Breast epithelium (tissue), 4 donors: ENCODE measurements around the gene SLC34A1. TPM values are rescaled to one million over a fixed set of nuclear protein-coding genes. Genes with fewer than 3 reads are reported as not detected.

ENCODE experiments used
- DNase-seq, 2 donors: peaks; one replicate each; pipeline ENCODE4 v3.0.0-alpha.2; 2019; ENCODE audit warnings: low spot score in 2 of 2
- H3K27ac ChIP-seq, 2 donors: fragments of 200-600 bp; sonication (generic) in 1 of 2; one replicate each; pipeline ENCODE4 v1.5.1; 2016 to 2019; ENCODE audit warnings: mild to moderate bottlenecking in 1 of 2
- H3K27me3 ChIP-seq, 2 donors: fragments of 200-600 bp; sonication (generic) in 1 of 2; one replicate each; pipeline versions ENCODE4 v1.5.1 to v1.6.0; 2017 to 2019; ENCODE audit warnings: control low read depth in 1 of 2, mild to moderate bottlenecking in 1 of 2
- H3K36me3 ChIP-seq: fragments of 200-600 bp; one replicate; pipeline ENCODE4 v1.5.1; 2019
- H3K4me1 ChIP-seq, 2 donors: fragments of 200-600 bp; sonication (generic); one replicate each; pipeline ENCODE4 v1.5.1; 2016 to 2019; ENCODE audit warnings: control low read depth in 1 of 2
- H3K4me3 ChIP-seq, 3 donors: fragments of 200-600 bp; sonication (generic); 1 replicate in 2 of 3; 2 replicates in 1 of 3; pipeline ENCODE4 v1.5.1; 2016 to 2019; ENCODE audit warnings: mild to moderate bottlenecking in 3 of 3, moderate library complexity in 2 of 3
- H3K9me3 ChIP-seq, 2 donors: fragments of 200-600 bp; sonication (generic) in 1 of 2; one replicate each; pipeline ENCODE4 v1.5.1; 2016 to 2019; ENCODE audit warnings: control low read depth in 1 of 2
- CTCF ChIP-seq, 3 donors: fragments of 450-650 bp; IDR thresholded peaks; one replicate each; pipeline ENCODE4 v1.5.1; 2016 to 2017; ENCODE audit warnings: antibody characterized with exemption in 3 of 3, mild to moderate bottlenecking in 3 of 3, moderate library complexity in 3 of 3
- POLR2A ChIP-seq: fragments of 450-650 bp; IDR thresholded peaks from one replicate; pipeline ENCODE4 v1.6.1; 2016; ENCODE audit warnings: antibody characterized with exemption, mild to moderate bottlenecking, moderate library complexity
- POLR2AphosphoS5 ChIP-seq, 3 donors: sonication (generic); formaldehyde crosslinking; IDR thresholded peaks; one replicate each; pipeline ENCODE4 v1.6.1; 2017; ENCODE audit warnings: antibody characterized with exemption in 3 of 3
- intact Hi-C: fragments of 100-400 bp; cut with DNase I; formaldehyde crosslinking; loops from one replicate; pipeline ENCODE4 v1.15.1; 2023; ENCODE audit warnings: low total_unique reads
- total RNA-seq, 3 donors: library from RNA; depleted of rRNA; stranded (reverse); fragments of >200 nt; gene quantifications; one replicate each; pipeline ENCODE4 v1.1.0, GENCODE V29; 2016

SLC34A1 gene
- total RNA-seq, 3 donors from 2014 or later = not detected

- H3K9me3 ChIP-seq = no peaks in the 10 kb centered on the region
- intact Hi-C loops = no loop called here
- no peak for DNase-seq
- no peaks in the 10 kb centered on the region for H3K36me3 ChIP-seq
- H3K27ac ChIP-seq = no peak overlapping the region
- no peaks in the 10 kb centered on the region for H3K27me3 ChIP-seq
- no peak overlapping the region for H3K4me3 ChIP-seq
- TF ChIP-seq POLR2AphosphoS5 (IDR thresholded peaks at IDR 0.05) = no peak
- TF ChIP-seq POLR2A = no peak
- TF ChIP-seq CTCF (IDR thresholded peaks at IDR 0.05) = no peak
- H3K4me1 ChIP-seq = no peaks in the 10 kb centered on the region
Observed at GRCh38 chr5:177377851-177378776, 6.1 kb upstream of the SLC34A1 start.

DNA sequence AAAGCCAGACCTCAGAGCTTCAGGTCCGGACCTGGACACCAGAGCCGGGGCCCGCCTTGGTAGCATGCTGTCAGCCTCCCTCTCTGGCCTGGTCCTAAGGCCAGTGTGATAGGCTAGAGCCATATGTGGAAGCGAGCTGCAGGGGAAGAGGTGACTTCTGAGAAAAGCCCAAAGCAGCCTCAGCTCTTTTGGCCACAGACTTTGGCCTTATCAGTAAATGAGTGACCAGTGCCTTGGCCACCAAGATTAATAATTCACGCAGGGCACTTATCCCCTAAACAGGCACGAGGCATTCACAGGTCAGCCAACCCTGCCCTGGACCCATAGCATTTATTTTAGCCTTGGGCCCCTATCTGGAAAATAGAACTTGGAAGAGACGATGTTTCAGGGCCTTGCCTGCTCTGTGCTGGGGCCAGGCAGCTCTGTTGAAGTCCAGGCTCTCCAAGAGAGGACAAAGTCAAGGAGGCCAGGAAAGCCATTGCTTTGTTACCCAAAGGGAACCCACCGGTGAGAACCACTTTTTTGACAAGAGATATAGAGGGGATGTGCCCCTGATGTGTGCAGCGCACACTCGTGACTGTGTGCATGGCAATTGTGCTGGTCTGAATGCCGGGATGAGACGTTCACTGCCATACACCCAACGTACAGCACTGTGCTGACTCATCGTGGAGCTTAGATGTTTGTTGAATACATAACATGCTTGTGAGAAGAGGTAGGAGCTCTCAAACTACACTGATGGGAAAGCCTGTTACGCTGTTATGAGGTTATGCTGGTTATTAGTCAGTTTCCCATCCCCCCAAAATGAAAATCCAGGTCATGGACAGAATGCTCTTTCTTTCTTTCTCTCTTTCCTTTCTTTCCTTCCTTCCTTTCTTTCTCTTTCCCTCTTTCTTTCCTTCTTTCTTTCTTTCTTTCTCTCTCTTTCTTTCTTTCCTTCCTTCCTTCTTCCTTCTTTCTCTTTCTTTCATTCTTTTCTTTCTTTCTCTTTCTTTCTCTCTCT is 5.0 kb upstream of the SLC34A1 start:
- intact Hi-C loops = no loop called here
- no peaks in the 10 kb centered on the region for H3K27me3 ChIP-seq
- no peaks in the 10 kb centered on the region for H3K4me1 ChIP-seq
- H3K4me3 ChIP-seq = no peak overlapping the region
- no peak overlapping the region for H3K27ac ChIP-seq
- no peak for TF ChIP-seq POLR2A
- TF ChIP-seq CTCF (IDR thresholded peaks at IDR 0.05) = no peak
- TF ChIP-seq POLR2AphosphoS5 (IDR thresholded peaks at IDR 0.05) = no peak
- no peaks in the 10 kb centered on the region for H3K36me3 ChIP-seq
- no peaks in the 10 kb centered on the region for H3K9me3 ChIP-seq
- DNase-seq = no peak

DNA sequence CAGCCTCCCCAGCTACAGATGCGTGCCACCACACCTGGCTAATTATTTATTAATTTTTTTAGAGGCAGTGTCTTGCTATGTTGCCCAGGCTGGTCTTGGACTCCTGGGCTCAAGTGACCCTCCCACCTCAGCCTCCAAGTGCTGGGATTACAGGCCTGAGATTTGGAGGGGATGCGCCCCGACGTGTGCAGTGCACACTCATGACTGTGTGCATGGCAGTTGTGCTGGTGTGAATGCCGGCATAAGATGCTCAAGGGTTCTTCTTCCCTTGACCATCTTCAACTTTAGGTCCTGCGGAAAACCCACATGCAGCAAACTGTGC is 3.5 kb upstream of the SLC34A1 start:
- Histone ChIP-seq H3K9me3 (no peaks in the 10 kb centered on the region), H3K36me3 (no peaks in the 10 kb centered on the region)
- TF ChIP-seq POLR2AphosphoS5 (IDR thresholded peaks at IDR 0.05) = no peak
- TF ChIP-seq CTCF (IDR thresholded peaks at IDR 0.05) = no peak
- no peak for TF ChIP-seq POLR2A

DNA sequence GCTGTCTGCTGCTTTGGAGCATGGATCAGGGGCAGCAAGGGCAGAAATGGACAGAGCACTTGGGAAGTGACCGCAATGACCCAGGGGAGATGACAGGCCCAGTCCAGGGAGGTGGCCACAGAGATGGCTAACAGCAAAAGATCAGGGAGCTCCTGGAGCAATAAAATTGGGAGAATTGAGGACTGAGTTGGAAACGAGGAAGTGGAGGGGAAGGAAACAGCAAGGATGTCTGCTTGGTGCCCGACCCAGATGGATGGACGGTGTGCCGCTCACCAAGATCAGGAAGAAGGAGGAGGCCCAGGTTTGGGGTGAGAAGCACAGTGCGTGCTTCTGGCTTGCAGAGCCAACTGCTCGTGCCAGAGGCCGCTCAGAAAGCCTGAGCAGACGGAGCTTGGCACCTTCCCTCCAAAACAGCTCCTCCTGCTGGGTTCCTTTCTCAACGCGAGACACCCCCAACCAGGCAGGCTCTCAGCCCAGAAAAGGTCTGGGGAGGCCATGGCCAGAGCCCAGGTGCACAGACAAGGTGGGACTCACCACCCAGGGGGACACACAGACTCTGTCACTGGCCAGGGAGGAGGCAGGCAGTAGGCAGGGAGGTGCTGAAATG is 1.7 kb upstream of the SLC34A1 start:
- no peaks in the 10 kb centered on the region for H3K4me1 ChIP-seq
- TF ChIP-seq POLR2A = no peak
- no peak for TF ChIP-seq CTCF (IDR thresholded peaks at IDR 0.05)
- TF ChIP-seq POLR2AphosphoS5 (IDR thresholded peaks at IDR 0.05) = no peak
- intact Hi-C loops = no loop called here
- no peak for DNase-seq
- H3K4me3 ChIP-seq = no peak overlapping the region
- no peaks in the 10 kb centered on the region for H3K9me3 ChIP-seq
- H3K36me3 ChIP-seq = no peaks in the 10 kb centered on the region
- no peaks in the 10 kb centered on the region for H3K27me3 ChIP-seq
- no peak overlapping the region for H3K27ac ChIP-seq

More for the DNA sequence above, 3.5 kb upstream of the SLC34A1 start:
- H3K4me3 ChIP-seq = no peak overlapping the region
- H3K4me1 ChIP-seq = no peaks in the 10 kb centered on the region
- no peaks in the 10 kb centered on the region for H3K27me3 ChIP-seq
- no peak overlapping the region for H3K27ac ChIP-seq
- no peak for DNase-seq
- intact Hi-C loops = no loop called here
